Duodenal mucosa (tissue), 2 donors: ENCODE results near the gene ICAM4.
"Not testable (repeated sequence)": the region's sequence is repeated elsewhere in the genome, so short reads cannot be mapped to it uniquely, and the experiment has no call there.

ENCODE experiments used
- H3K27ac ChIP-seq: one replicate; pipeline ENCODE4 v1.7.0; 2013; ENCODE audit warnings: low read depth, low read length
- H3K27me3 ChIP-seq, 2 donors: one replicate each; pipeline ENCODE4 v1.7.0; 2013; ENCODE audit warnings: low read length in 2 of 2, control low read depth in 1 of 2; ENCODE audit not compliant: insufficient read depth in 2 of 2, control insufficient read depth in 1 of 2
- H3K36me3 ChIP-seq, 2 donors: one replicate each; pipeline ENCODE4 v1.7.0; 2013; ENCODE audit warnings: low read length in 2 of 2, control low read depth in 1 of 2; ENCODE audit not compliant: insufficient read depth in 2 of 2, control insufficient read depth in 1 of 2
- H3K4me1 ChIP-seq, 2 donors: one replicate each; pipeline ENCODE4 v1.7.0; 2013; ENCODE audit warnings: low read length in 2 of 2, control low read depth in 1 of 2; ENCODE audit not compliant: insufficient read depth in 2 of 2, control insufficient read depth in 1 of 2
- H3K4me3 ChIP-seq, 2 donors: one replicate each; pipeline ENCODE4 v1.7.0; 2013; ENCODE audit warnings: low read length in 2 of 2, low read depth in 1 of 2
- H3K9ac ChIP-seq, 2 donors: one replicate each; pipeline ENCODE4 v1.7.0; 2013; ENCODE audit warnings: low read length in 2 of 2, low read depth in 1 of 2
- H3K9me3 ChIP-seq, 2 donors: one replicate each; pipeline ENCODE4 v1.7.0; 2013; ENCODE audit warnings: low read length in 2 of 2, control low read depth in 1 of 2; ENCODE audit not compliant: control insufficient read depth in 1 of 2

ICAM4 gene

DNA sequence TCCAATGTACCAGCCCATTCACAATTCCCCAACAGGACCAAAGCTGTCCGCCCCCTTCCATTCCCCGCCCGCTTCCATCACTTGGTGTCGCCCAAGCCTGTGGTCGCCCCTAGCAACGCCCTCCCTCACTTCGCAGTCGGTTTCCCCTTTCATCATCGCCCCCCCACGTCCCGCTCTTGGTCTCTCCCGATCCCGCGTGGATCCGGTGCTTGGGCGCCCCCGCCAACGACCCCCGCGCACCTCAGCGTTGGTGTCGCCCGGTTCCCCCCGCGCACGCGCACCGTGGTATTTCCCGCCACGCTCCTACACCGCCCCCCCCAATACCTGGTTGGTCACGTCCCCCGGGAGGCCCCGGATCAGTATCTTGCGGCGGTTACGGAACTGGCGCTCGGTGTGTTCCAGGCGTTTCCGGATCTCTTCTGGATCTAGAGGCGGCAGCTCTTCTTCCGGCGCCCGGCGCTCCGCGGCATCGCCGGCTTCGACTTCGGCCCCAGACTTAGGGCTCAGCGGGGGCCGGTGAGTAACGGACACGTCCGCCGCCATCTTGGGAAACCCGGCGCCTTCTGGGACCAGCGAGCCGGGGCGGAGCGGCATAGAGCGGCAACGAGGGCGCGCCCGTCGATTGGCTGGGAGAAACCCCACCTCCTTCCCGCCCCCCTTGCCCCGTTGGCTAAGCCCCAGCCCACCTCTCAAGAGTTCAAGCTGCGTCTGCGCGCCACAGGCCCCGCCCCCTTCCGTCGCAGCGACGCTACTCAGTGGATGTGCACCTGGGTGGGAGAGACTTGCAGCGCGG, 46.4 kb downstream of the ICAM4 start, which contains the start of gene RAVER1:
Gene RAVER1, minus strand, starts transcription at position 565 of the 793 bp plus-strand sequence. Its CDS starts 22 bp downstream, at position 543.
- peaks cover 21 to 26% of the 10 kb centered on the region in 2 donors for H3K36me3 ChIP-seq
- peak within 1 kb of the TSS; percentile 90 to 98 for H3K4me3 ChIP-seq
- peak within 1 kb of the TSS; percentile 53 to 61 for H3K9ac ChIP-seq
- H3K27me3 ChIP-seq, result no peaks in the 10 kb centered on the region
- peaks cover 20 to 30% of the 10 kb centered on the region in 2 donors for H3K4me1 ChIP-seq
- no peaks in the 10 kb centered on the region for H3K9me3 ChIP-seq
- peak within 1 kb of the TSS; percentile 89 for H3K27ac ChIP-seq

GRCh38 chr19:10333758-10334587, 47.2 kb downstream of the ICAM4 start:
- Histone ChIP-seq H3K27me3 (no peaks in the 10 kb centered on the region), H3K9ac (peak overlapping the region; percentile 53 to 60), H3K4me1 (peaks cover 20 to 36% of the 10 kb centered on the region in 2 donors), H3K27ac (peak overlapping the region; percentile 89), H3K36me3 (peaks cover 14 to 18% of the 10 kb centered on the region in 2 donors), H3K4me3 (peak overlapping the region; percentile 90 to 98), H3K9me3 (no peaks in the 10 kb centered on the region)

GRCh38 chr19:10334588-10335351, 48.0 kb downstream of the ICAM4 start:
- peak overlapping the region; percentile 53 to 60 for H3K9ac ChIP-seq
- peak overlapping the region; percentile 70 for H3K27ac ChIP-seq
- H3K36me3 ChIP-seq, result peaks cover 6 to 10% of the 10 kb centered on the region in 2 donors
- no peaks in the 10 kb centered on the region for H3K27me3 ChIP-seq
- peak overlapping the region; percentile 90 to 98 for H3K4me3 ChIP-seq
- peaks cover 20 to 36% of the 10 kb centered on the region in 2 donors for H3K4me1 ChIP-seq
- no peaks in the 10 kb centered on the region for H3K9me3 ChIP-seq

GRCh38 chr19:10335352-10335985, 48.7 kb downstream of the ICAM4 start:
- Histone ChIP-seq H3K36me3 (peaks cover 3% of the 10 kb centered on the region in 2 donors), H3K9ac (no peak overlapping the region), H3K4me1 (peaks cover 20 to 36% of the 10 kb centered on the region in 2 donors), H3K4me3 (peak overlapping the region in 1 of 2 donors; percentile 90), H3K9me3 (no peaks in the 10 kb centered on the region), H3K27me3 (no peaks in the 10 kb centered on the region), H3K27ac (no peak overlapping the region)

- H3K27me3 ChIP-seq, H3K9me3 ChIP-seq, H3K4me3 ChIP-seq, H3K36me3 ChIP-seq, H3K27ac ChIP-seq, H3K9ac ChIP-seq: not testable (repeated sequence)
- peaks cover 18 to 32% of the 10 kb centered on the region in 2 donors for H3K4me1 ChIP-seq
These were observed 50.0 kb downstream of the ICAM4 start for GRCh38 chr19:10336725-10337124.
